Measurements from ENCODE around the gene TNRC18.
"Not testable (repeated sequence)": the region's sequence is repeated elsewhere in the genome, so short reads cannot be mapped to it uniquely, and the experiment has no call there.

Gene TNRC18

DNA sequence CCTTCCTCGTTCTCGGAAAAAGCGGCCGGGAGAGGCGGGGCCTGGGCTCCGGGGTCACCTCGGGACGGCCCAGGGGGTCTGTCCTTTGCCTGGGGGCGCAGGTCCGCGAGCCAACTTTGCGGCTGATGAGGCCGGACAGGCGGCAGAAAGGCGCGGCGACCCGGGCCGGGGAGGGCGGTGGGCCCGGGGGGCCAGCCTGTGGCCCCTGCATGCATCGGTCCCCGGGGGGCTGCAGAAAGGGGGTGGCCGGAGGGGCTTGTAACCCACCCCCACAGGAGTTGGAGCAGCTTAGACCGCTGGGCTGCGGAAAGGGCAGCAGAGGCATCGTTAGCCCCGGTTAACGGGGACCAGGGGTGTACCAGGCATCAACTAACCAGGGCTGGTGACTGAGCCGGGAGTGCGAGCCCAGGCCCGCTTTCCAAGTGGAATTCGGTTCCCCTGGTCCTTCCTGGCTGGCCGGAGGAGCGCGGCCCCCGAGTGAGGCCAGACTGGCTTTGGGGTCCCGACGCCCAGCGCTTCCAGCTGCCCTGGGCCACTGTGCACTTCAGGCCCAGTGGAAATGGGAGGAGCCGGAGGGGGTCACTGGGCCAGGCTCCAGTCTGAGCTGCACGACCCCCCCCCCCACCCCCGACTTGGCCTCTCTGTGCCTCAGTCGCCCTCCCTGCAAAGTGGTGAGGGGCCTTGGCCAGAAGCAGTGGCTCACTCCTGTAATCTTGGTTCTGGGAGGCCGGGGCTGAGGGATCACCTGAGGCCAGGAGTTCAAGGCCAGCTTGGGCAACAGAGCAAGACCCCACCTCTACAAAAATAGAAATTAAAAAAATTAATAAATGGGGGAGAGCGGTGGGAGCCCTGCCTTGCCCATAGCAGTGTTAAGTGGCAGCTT is 140.0 kb downstream of the TNRC18 start:
- TF ChIP-seq, protein P1, sequence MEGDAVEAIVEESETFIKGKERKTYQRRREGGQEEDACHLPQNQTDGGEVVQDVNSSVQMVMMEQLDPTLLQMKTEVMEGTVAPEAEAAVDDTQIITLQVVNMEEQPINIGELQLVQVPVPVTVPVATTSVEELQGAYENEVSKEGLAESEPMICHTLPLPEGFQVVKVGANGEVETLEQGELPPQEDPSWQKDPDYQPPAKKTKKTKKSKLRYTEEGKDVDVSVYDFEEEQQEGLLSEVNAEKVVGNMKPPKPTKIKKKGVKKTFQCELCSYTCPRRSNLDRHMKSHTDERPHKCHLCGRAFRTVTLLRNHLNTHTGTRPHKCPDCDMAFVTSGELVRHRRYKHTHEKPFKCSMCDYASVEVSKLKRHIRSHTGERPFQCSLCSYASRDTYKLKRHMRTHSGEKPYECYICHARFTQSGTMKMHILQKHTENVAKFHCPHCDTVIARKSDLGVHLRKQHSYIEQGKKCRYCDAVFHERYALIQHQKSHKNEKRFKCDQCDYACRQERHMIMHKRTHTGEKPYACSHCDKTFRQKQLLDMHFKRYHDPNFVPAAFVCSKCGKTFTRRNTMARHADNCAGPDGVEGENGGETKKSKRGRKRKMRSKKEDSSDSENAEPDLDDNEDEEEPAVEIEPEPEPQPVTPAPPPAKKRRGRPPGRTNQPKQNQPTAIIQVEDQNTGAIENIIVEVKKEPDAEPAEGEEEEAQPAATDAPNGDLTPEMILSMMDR (IDR thresholded peaks at IDR 0.05; ENCODE audit: borderline replicate concordance, control extremely low read depth, extremely low read depth, insufficient read depth, missing control alignments), result no peak
- in situ Hi-C loops (cut with MboI; ENCODE audit: low sequenced_read_pairs, unreplicated experiment), result no loop called here
- DNase-seq (ENCODE audit: low spot score), result no peak

DNA sequence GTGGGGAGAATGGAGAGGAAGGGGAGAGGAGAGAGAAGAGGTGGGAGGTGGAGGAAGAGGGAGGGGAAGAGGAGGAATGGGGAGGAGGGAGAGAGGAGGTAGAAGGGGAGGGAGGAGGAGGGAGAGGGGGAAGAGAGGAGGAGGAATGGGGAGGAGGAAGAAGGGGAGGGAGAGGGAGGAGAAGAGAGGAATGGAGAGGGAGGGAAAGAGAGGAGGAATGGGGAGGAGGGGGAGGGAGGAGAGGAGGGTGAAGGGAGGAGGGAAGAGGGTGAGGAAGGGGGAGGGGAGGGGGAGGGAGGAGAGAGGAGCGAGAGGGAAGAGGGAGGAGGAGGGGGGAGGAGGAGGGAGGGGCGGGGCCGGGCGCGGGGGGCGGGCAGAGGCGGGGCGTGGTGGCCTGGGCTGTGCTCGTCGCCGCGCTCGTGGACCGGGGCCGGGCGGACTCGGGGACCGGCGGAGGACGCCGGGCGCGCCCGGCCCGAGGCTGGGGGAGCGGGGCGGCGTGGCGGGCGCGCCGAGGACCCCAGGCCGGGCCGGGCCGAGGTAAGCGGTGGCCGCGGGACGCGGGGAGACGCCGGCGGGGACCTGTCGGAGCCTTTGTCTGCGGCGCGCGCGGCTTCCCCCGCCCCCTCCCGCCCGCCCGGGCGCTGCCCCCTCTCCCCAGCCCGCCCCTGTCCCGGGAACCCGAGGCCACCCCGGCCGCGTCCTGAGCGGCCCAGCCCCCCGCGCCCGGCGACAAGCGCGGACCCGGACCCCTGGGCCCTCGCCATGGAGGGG is 140.9 kb downstream of the TNRC18 start, which contains the start of gene SLC29A4:
TSS of gene SLC29A4 (plus strand) at position 401 of the 774 bp plus-strand sequence. CDS start 4,874 bp downstream, outside the sequence.
- TF ChIP-seq, protein P1 (IDR thresholded peaks at IDR 0.05; ENCODE audit: borderline replicate concordance, control extremely low read depth, extremely low read depth, insufficient read depth, missing control alignments), result no peak
- in situ Hi-C loops (cut with MboI; ENCODE audit: low sequenced_read_pairs, unreplicated experiment), result no loop called here
- peak; percentile 72 for DNase-seq (ENCODE audit: low spot score)

DNA sequence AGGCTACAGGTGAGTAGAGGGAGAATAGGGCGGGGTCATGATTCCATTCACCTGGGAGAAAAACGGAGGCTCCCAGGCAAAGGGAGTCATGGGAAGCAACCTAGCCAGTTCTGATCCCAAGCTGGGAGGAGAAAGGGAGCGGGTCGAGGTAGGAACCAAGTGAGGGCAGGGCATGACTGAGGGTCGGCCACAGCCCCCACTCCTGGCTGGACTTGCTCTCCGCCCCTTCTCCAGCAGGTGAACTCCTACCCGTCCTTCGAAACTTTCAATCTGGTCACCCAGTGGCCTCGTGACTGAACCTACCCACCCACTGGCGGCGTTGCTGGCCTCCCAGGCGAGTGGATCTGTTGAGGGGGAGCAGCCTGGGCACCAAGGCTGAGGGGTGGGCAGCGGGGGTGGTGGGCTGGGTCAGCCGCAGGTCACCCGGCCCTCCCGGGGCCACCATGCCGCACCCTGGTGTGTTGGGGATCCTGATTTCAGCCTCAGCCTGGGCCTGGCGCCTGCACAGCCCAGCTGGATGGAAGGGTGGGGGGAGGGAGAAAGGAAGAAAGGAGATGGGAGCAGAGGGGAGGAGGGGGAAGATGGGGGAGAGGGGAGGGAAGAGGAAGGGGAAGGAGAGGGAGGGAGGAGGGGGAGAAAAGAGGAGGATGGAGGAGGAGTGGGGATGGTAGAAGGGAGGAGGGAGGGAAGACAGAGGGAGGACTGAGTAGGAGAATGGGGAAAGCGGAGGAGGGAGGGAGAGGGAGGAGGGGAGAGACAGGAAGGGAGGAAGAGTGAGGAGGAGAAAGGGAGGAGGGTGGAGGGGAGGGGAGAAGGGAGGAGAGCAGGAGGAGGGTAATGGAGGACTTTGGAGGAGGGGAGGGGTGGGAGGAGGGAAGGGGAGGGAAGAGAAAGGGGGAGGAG is 141.8 kb downstream of the TNRC18 start:
- DNase-seq (ENCODE audit: low spot score); in situ Hi-C loops (cut with MboI; ENCODE audit: low sequenced_read_pairs, unreplicated experiment): not testable (repeated sequence)

DNA sequence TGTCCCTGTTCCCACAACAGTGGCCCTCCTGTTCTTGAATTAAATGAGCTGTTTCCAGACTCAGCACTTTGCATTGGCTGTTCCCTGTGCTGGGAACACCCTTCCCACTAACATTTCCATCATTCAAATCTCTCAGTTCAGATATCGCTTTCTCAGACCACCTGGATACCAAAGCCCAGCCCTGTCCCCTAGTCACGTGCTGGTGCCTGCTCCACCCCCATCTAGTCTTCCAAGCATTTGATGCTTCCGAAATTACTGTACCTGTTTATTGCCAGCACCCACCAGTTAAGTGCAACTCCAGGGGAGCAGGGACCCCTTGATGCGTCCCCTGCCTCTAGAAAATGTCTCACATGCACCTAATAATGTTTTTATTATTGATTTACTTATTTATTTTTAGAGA is 143.9 kb downstream of the TNRC18 start:
- TF ChIP-seq, protein P1 (IDR thresholded peaks at IDR 0.05; ENCODE audit: borderline replicate concordance, control extremely low read depth, extremely low read depth, insufficient read depth, missing control alignments), result no peak
- in situ Hi-C loops (cut with MboI; ENCODE audit: low sequenced_read_pairs, unreplicated experiment), result no loop called here

DNA sequence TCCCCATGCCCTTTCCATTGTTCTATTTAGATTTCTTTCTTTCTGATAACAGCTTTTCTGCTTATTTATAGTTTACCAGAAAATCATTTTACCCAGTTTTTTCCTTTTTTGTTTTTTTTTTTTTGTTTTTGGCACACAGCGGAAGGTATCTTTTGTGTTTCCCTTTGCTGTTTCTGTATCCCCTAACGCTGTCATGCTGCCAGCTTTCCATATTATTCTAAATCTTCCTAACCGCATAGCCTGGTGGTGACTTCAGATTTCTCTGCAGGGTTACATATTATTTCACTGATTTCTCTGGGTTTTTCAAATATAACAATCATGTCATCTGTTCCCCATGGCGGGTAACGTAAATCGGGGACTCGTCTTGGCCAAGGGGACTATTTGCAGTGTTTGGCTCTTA is 144.9 kb downstream of the TNRC18 start:
- in situ Hi-C loops (cut with MboI; ENCODE audit: low sequenced_read_pairs, unreplicated experiment), result no loop called here
- TF ChIP-seq, protein P1 (IDR thresholded peaks at IDR 0.05; ENCODE audit: borderline replicate concordance, control extremely low read depth, extremely low read depth, insufficient read depth, missing control alignments), result no peak
- no peak for DNase-seq (ENCODE audit: low spot score)

More for the DNA sequence above, 143.9 kb downstream of the TNRC18 start:
- no peak for DNase-seq (ENCODE audit: low spot score)

DNA sequence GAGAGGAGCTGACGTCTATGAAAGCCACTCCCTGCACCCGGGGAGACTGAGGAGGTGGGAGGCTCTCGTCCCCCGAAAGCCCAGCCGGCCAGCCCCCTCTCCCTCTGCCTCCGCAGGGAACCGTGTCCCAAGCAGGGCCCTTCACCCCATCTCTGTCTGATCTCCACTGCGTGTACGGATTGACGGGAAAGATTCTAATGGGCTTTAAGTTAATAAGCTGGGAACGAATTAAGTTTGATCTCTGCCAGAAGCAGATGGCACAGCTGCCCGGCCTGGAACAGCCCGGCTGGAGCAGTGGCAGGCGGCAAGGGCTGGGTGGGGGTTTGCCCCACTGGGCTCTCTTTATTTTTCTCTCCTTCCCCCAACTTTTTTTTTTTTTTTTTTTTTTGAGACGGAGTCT is 147.0 kb downstream of the TNRC18 start:
- in situ Hi-C loops (cut with MboI; ENCODE audit: low sequenced_read_pairs, unreplicated experiment), result no loop called here
- no peak for DNase-seq (ENCODE audit: low spot score)
- TF ChIP-seq, protein P1 (IDR thresholded peaks at IDR 0.05; ENCODE audit: borderline replicate concordance, control extremely low read depth, extremely low read depth, insufficient read depth, missing control alignments), result no peak

DNA sequence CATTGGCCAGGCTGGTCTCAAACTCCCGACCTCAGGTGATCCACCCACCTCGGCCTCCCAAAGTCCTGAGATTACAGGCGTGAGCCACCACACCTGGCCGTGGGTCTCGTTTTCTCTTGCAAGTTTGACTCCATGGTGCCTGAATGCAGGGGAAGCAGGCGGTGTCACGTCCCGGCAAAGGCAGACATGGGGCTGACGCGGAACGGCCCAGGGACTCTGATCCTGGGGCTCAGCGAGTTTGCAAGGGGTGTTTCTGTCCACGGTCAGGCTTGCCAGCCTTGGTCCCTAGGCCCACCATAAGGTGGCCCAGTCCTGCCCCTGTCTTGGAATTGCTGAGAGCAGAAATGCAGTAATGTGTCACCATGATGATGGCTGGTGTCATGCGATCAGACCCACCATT is 147.5 kb downstream of the TNRC18 start:
- DNase-seq (ENCODE audit: low spot score), result not testable (repeated sequence)

DNA sequence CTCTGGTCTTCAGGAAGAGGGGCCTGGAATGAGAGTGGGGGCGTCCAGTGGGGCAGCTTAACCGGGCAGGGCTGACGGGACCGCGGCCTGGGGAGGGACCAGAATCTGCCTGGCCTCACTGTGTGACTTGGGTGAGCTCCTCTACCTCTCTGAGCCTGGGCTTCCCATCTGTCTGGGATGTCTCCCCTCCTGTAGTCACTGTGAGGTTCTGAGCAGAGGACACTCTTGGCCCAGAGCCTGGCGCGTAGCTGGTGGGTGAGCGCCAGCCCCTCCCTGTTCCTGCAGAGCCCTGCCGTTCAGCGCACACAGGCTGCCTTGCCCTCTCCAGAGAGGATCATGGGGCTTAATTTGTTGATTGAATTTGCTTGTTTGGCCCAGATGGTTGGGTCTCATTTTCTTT is 148.1 kb downstream of the TNRC18 start:
- DNase-seq (ENCODE audit: low spot score); in situ Hi-C loops (cut with MboI; ENCODE audit: low sequenced_read_pairs, unreplicated experiment): not testable (repeated sequence)

More for the DNA sequence above, 147.5 kb downstream of the TNRC18 start:
- in situ Hi-C loops (cut with MboI; ENCODE audit: low sequenced_read_pairs, unreplicated experiment), result not testable (repeated sequence)

DNA sequence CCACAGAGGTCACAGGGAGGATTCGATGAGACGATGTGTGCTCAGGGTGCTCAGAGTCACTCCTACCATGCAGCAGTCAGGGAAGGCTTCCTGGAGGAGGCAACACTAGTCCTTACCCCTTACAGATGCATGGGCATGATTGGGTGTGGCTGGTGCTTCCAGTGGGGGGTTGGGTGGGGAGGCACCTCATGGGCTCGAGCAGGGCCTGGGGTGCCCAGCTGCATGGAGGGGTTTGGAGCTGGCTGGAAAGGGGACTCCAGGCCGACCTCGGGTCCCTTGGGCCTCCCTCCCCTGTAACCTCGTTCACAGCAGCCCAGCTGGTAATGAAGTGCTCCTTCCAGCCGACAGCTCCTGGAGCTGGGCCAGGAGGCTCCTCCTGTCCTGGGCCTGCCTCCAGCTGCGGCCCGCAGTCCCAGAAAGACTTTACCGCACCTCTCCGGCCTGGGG is 148.6 kb downstream of the TNRC18 start:
- DNase-seq (ENCODE audit: low spot score); in situ Hi-C loops (cut with MboI; ENCODE audit: low sequenced_read_pairs, unreplicated experiment): not testable (repeated sequence)
